NCI-H2227 treated with DMSO at 0.1 percent for 48 hours (cell line): ENCODE measurements around the gene PC.

Experiments
- DNase-seq: peaks from one replicate; lab custom pipeline; 2025; lab: John Stamatoyannopoulos, UW

PC gene

DNA sequence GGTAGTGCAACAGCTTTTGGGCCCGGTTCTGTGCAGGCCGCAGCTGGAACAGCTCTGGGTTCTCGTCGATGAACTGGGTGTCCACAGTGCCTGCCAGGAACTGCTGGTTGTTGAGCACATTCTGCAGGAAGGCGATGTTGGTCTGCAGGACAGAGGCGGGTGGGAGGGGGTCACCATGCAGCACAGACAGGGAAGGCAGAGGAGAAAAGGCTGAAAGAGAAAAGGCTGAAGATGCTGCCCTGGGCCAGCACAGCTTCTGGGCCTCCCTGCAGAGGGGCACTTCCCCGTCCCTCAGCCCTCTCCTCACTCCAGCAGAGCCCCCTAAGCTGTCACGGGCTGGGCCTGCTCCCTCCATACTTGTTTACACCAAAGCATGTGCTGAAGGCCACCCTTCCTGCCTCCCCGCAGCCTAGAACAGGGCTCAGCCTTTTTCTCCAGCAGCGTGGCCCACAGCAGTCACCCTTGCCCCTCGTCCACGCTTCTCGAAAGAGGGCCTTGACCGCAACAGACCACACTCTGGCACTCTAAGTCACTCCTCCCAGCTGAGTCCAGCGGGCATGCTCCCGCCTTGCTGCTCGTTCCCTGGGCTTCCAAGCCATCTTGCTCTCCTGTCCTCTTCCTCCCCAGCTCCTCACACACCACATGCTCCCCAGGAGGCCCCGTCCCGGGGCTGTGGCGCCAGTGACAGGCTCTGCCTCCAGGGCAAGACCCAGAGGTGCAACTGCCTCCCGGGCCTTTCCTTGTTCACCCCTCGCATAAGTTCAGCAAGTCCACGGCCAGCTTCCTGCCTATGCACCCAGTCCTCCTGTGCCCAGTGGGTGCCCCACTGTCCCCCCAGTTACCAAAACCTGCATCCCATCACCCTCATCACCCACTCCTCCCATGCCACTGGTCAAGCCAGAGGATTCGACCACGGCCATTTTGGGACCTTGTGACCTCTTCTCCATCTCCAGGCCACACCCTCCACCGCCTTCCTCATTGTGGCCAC, 104.6 kb downstream of the PC start:
- no peak for DNase-seq

DNA sequence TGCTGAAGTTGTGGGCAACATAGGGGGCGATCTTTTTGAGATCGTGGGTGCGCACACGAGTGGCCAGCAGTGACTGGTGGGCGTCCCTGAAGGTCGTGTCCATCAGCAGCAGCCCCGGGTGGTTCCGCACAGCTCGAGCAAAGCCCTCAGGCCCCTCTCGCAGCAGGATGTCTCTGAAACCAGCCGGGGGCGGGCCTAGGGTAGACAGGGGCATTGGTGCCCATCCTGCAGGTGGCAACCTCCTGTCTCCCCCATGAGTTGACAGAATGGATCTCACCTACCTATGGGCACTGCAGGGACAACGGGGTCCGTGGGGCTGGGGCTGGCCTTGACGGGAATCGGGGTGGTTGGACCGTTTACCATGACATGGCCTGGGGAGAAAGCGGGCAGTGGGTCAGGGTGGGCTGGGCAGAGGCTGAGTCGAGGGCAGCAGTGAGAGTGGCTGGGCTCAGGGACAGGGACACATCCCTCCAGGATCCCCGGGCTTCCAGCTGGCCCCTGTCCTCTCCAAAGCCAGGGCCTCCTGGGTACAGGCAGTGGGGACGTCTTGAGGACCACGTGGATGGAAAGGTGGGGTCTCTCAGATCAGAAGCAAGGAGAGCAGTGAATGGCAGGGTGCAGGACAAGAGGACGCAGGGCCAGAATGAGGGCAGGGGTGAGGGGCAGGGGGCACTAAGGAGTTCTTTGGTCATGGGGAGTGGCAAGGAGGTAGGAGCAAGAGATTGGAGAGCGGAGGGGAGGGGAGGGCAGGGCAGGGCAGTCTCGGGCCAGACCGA, 105.5 kb downstream of the PC start:
- DNase-seq: no peak

DNA sequence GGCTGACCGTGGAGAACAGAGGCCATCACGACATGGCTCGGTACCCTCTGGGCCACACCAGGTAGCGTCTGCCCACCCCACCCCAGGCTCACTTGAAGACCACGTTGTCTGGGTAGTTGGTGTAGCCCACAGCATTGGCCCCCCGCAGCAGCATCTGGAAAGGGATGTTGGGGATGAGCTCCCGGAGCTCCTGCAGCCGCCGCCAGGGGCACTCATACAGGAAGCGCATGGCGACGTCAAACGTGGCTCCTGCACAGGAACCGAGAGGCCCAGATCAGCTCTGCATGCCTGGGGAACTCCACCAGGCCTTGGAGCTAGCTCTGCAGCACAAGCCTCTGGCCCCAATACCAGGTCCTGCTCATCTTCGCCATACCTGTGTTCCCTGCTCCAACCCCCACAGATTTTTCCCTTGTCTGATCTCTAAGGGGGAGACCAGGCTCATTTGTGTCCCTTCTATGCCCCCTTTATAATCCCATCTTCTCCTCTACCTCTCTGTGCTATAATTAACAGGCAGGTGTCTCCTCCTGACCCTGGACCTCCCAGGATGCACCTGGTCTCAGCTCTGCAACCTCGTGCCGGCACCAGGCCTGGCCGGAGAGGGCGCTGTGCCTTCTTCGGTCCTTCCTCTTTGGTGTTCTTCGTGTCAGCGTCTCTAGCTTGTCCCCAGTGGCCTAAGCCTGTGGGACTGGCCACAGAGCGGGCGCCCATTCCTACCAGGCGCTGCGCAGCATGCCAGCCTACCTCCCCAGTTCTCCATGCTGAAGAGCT, 106.3 kb downstream of the PC start:
- DNase-seq: no peak

DNA sequence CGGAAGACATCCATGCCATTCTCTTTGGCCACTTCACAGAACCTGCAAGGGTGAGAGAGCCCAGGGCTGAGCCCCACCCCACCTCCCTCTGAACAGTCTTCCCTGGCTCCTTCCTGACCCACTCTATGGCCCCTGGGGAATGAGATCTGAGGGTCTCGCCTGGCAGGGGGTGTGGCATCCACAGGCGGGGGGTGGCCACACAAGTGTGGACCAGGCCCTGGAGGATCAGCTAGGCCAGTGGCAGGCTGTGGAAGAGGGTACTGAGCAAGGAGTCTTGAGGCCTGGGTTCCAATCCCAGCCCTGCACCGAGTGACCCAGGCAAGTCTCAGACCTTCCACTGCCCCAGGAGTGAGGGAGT, 107.0 kb downstream of the PC start:
- no peak for DNase-seq

DNA sequence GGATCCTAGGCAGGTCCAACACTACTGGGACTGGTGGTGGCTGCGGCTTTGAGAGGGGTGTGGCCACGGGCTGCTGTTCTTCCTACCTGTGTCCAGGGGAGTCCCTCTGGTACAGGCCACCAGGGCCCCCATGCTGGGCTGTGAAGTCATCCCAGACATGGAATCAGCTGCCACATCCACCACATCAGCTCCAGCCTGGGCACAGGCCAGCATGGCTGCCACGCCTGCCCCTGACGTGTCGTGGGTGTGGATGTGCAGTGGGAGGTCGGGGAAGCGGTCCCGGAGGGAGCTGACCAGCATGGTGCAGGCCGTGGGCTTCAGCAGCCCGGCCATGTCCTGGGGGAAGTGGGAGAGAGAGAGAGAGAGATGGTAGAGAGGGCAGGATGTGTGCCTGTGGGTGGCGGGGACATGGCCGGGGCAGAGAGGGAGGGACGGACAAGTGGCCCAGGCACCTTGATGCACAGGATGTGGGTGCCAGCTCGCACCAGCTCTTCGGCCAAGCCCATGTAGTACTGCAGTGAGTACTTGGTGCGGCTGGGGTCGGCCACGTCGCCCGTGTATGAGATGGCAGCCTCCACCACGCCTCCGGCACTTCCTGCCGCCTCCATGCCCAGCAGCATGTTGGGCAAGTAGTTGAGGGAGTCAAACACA, 107.5 kb downstream of the PC start:
- no peak for DNase-seq

DNA sequence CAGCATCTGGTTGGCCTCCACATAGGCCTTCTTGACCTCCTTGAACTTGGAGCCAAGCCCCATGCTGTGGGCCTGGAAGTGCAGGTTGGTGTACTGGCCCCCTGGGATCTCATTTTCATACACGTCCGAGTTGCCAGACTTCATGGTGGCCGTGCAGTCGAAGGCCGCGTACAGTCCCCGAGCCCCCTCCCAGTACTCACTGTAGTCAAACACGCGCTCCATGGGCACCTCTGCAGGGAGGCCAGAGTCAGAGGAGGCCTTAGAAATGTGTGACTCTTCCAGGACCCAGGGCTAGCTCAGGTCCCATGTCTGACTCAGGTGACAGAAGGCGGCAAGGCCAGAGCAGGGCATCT, 108.0 kb downstream of the PC start:
- DNase-seq: no peak

DNA sequence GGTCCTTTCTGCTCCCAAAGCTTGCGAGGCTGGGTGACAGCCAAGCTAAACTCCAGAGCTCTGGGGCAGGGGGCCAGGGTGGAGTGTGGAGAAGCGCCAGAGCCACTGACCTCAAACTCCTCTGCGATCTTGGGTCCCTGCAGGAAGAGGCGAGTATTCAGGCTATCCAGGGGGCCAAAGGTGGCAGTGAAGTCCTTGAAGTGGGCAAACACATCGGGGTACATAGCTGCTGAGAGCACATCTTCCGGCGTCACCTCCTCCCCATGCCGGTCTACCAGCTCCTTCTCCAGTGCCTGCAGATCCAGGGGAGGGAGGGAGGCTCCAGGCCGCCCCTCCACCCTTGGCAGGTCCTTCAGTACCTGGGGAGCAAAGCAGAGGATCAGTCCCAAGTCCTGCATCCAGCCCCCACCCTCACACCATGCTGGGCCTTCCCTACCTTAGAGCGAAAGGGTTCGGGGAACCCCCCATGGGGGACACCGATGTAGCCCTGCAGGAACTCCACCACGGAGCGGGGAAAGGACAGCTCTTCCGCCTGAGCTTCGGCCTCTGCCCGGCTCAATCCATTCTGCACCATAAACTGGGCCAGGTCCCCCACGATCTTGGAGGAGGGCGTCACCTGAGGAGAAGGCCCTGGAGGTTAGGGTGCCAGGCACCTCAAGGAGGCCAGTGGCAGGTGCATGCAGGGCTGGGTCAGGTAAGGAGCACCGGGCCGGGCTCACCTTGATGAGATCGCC, 108.5 kb downstream of the PC start:
- DNase-seq: no peak

DNA sequence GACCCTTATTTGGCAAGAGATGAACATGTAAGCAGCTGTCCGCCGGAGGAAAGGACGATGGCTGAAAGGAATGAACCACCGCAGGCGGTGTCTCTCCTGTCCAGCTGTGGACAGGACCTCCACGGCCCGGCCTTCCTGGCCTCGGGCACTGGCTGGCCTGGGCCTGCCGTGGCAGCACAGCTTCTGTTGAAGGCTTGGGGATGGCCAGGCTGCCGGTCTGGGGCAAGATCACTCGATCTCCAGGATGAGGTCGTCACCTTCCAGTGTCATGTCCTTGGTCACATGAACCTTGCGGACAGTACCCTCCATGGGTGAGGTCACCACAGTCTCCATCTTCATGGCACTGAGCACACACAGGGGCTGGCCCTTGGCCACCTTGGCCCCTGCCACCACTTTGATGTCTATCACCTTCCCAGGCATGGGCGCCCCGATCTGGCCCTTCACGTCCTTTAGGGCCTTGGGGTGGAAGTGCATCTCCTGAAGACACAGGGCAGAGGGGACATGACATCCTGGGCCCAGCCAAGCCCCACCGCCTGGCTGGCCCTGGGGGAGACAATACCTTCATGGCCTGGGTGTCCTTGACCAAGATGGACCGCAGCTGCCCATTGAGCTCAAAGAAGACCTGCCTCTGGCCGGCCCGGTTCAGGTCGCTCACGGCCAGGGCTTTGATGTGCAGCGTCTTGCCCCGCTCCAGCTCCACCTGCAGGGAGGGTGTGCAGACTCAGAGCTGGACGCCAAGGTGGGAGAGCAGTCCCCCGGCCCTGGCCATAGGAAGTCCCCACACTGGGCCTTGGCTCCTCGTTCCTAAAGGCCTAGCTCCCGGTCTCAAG, 109.3 kb downstream of the PC start:
- no peak for DNase-seq

DNA sequence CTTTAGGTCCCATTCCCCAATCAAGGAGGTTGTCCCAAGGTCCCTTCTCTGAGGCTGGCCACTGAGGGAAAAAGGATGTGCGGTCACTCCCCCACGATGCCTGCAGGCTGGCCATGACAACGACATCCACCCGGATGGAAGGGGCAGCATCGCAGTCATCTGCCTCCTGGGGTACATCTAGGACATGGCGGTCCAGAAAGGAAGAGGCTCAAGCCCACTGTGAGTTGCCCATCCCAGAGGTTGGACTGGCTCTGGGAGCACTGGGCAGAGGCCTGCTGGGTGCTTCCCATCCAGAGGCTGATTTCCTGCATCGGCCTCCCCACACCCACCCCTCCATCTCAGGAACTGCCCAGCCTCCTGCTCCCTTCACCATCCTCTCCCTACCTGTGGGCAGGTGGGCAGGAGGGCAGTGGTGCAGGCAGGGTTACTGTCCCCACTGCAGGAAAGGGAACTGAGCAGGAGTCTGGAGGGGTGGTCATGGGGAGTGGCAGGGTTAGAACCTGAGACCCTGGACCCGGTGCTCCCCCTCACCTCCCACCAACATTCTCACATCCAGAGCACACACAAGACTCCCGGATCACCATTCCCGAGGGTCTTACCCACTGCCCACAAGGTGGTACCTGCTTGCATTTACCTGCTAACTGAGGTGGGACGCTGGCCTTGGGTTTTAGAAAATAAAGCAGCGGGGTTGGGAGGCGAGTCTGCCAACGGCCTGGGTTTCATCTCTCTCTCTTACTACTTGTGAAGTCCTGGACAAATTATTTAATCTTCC, 110.5 kb downstream of the PC start:
- DNase-seq: no peak

DNA sequence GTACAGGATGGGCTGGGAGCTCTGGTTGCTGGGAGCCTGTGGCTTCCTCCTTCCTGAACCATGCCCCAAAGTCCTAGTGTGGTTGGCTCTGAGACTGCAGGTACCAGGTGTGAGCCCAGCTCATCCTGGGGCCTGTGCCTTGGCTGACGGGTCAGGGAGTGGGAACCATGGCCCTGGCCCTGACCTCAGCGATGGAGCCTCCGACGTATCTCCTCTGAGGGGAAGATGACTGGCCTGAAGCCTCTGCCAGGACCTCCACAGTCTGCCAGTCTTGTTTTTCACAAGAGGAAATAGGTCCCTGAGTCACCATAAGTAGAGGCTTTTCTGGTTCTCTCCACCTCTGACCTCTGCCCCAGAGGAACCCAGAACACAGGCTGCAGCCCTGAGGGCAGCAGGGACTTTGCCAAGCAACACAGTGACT, 111.5 kb downstream of the PC start:
- no peak for DNase-seq

DNA sequence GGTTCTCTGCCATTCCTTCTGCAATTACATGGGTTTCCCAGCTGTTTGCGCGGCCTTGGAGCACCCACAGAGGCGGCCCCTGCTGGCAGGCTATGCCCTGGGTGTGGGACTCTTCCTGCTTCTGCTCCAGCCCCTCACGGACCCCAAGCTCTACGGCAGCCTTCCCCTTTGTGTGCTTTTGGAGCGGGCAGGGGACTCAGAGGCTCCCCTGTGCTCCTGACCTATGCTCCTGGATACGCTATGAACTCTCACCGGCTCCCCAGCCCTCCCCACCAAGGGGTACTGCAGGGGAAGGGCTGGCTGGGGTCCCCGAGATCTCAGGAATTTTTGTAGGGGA, 112.3 kb downstream of the PC start:
- no peak for DNase-seq

DNA sequence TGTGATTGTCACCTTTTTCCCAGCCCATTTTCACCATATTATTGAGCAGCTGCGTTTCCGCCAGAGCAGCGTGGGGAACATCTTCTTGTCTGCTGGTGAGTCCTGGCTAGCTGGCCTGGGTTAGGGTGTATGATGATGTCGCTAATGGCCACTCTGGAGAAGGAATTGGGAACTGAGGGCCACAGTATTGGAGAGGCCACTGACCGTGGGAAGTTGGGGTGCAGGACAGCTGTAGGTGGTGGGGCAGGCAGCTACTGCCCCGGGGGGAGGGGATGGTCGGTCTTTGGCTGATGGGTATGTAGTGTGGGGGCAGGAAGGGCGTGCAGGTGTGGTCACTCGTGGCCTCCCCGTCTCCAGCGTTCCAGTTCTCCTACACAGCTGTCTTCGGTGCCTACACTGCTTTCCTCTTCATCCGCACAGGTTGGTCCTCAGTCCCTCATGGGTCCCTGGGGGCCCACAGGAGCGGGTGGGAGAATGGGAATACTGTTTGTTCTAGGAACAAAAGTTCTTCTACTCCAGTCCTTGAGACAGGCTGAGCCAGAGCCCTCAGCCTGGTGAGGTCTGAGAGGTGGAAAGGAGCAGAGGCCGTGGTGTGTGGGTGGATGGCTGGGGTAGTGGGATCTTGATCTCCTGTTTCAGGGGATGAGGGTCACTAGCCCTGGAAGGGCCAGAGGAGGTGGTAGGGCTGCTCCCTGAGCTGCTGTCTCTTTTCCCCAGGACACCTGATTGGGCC, 112.9 kb downstream of the PC start:
- DNase-seq: no peak

DNA sequence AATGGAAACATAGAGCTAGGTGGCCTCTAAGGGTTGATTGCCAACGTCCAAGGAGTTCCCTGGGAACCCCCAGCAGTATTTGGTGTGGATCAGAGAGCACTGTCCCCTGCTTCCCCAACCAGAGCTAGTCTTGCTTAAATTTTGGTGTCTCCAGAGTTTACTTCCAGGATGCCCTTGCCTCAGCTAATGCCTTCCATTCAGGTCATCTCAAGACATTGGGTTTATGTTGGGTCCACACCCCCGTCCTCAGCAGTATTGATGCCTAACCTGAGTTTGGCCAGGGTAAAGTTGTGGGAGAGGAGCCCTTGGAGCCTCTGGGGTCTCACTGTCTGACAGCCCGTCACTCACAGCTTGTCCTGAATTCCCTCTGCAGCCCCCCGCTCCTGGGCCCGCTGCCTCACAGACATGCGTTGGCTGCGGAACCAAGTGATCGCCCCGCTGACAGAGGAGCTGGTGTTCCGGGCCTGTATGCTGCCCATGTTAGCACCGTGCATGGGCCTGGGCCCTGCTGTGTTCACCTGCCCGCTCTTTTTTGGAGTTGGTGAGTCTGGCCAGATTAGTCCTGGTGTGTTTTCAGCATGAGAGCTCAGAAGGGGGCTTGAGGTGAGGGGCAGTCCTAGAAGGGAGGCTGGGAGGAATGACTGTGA, 113.6 kb downstream of the PC start:
- DNase-seq: no peak

DNA sequence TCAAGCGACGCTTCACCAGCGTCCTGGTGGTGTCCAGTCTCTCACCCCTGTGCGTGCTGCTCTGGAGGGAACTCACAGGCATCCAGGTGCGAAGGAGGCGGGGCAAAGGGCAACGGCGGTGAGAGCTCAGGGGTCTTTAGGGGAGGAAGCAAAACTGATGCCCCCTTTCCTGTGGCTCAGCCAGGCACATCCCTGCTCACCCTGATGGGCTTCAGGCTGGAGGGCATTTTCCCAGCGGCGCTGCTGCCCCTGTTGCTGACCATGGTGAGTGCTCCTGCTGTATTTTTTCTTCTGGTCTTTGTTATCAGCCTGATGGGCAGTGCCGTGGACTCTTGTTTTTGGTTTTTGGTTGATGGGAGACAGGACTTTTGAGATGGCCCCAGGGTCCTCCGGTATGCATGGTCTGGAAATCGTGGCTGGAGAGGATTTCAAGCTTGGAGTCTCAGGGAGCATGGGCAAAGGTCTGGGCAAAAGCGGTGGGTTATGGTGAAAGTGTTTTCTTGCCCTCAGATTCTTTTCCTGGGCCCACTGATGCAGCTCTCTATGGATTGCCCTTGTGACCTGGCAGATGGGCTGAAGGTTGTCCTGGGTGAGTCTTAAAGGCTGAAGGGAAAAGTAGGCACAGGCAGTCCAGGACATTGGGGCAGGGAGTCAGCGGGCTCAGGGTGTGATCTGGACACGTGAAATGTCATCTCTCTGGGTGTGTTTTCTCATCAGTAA, 114.2 kb downstream of the PC start:
- DNase-seq: no peak

DNA sequence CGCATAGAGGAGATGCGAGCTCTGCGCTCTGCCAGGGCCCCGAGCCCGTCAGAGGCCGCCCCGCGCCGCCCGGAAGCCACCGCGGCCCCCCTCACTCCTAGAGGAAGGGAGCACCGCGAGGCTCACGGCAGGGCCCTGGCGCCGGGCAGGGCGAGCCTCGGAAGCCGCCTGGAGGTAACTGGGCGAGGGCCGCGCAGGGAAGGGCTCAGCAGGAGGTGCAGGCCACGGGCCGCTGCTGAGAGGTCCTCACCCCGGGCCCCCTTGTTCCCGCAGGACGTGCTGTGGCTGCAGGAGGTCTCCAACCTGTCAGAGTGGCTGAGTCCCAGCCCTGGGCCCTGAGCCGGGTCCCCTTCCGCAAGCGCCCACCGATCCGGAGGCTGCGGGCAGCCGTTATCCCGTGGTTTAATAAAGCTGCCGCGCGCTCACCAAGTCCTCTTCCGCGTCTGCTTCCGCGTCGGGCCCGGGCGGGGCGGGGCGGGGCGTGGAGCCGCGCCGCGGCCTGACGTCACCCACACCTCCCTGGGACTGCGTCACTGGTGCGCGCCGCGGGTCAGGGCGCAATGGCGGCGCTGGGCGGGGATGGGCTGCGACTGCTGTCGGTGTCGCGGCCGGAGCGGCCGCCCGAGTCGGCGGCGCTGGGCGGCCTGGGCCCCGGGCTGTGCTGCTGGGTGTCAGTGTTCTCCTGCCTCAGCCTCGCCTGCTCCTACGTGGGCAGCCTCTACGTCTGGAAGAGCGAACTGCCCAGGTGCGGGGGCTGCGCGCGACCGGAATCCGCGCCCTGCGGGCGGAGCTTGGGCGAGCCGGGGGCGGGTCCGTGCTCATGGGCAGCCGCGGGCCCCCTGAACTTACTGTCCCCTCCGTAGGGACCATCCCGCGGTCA, 115.0 kb downstream of the PC start, which contains the start of gene RCE1:
TSS of gene RCE1 (plus strand) at position 546 of the 880 bp plus-strand sequence. CDS start at position 561, 15 bp downstream.
- peak; percentile 91 for DNase-seq

DNA sequence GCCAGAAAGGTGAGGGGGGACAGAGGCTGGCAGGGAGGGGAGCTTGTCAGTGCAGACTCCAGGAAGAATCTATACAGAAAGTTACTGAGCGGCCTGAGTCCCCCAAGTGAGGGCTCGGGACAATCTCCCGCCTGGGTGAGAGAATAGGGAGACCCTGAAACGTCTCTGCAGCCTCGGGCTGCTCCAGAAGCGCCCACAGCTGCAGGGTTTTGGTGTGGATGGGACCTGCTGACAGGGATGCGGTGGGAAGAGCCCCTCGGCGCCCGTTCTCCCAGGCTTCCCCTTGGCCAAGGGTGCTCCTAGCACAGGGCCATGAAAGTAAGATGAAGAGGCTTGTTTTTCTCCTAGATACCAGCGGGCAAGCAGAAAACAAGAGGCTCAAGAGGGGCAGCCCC, 115.7 kb downstream of the PC start:
- DNase-seq: no peak

DNA sequence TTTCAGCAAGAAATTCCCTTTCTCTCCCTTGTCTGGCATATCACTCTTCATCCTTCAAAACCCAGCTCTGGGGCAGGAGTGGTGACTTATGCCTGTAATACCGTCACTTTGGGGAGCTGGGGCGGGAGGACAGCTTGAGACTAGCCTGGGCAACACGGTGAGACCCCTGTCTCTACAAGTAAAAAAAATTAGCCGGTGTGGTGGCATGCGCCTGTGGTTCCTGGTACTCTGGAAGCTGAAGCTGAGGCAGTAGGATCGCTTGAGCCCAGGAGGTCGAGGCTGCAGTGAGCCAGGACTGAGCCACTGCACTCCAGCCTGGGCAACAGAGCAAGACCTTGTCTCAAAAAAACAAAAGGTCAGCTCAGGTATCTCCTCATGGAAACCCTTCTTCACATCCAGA, 116.3 kb downstream of the PC start:
- no peak for DNase-seq
